CD4-positive, CD25-positive, alpha-beta regulatory T cell (primary cell): Measurements from ENCODE around the gene EMILIN2. TPM values are rescaled to one million over a fixed set of nuclear protein-coding genes. Genes with fewer than 3 reads are reported as not detected.

ENCODE experiments used
- ATAC-seq, 2 donors: fragments of 150-1000 bp; cut with Tn5 transposase; one replicate each; pipeline ENCODE4 v1.10.0; 2021; ENCODE audit warnings: low read depth in 2 of 2, moderate number of reproducible peaks in 2 of 2, moderate library complexity in 1 of 2
- DNase-seq, 3 donors: peaks; one replicate each; pipeline versions ENCODE4 v3.0.0 to v3.0.0-alpha.2; 2012 to 2022; ENCODE audit warnings: mixed read lengths in 1 of 3
- H3K27ac ChIP-seq: one replicate; pipeline ENCODE4 v1.7.0; 2013; ENCODE audit warnings: mild to moderate bottlenecking, low read length; ENCODE audit not compliant: insufficient read depth, poor library complexity, severe bottlenecking
- H3K27me3 ChIP-seq: one replicate; pipeline ENCODE4 v1.7.0; 2013; ENCODE audit warnings: low read length; ENCODE audit not compliant: control insufficient read depth, insufficient read depth
- H3K36me3 ChIP-seq: one replicate; pipeline ENCODE4 v1.7.0; 2013; ENCODE audit warnings: mild to moderate bottlenecking, low read length, moderate library complexity; ENCODE audit not compliant: control insufficient read depth, insufficient read depth
- H3K4me1 ChIP-seq: 2 replicates; pipeline ENCODE4 v1.7.0; 2013; ENCODE audit warnings: mild to moderate bottlenecking, low read length; ENCODE audit not compliant: insufficient read depth, control insufficient read depth, poor library complexity, severe bottlenecking
- H3K4me3 ChIP-seq: one replicate; pipeline ENCODE4 v1.7.0; 2013; ENCODE audit warnings: low read depth, mild to moderate bottlenecking, low read length, moderate library complexity
- H3K9me3 ChIP-seq, 2 experiments: 1 replicate in 1 of 2; 2 replicates in 1 of 2; pipeline ENCODE4 v1.7.0; 2013; ENCODE audit warnings: low read length in 2 of 2, mild to moderate bottlenecking in 1 of 2, moderate library complexity in 1 of 2; ENCODE audit not compliant: control insufficient read depth in 2 of 2
- H3K27ac Mint-ChIP-seq, 3 donors: one replicate each; pipeline ENCODE4 v1.8.0; 2020 to 2022; ENCODE audit warnings: mild to moderate bottlenecking in 3 of 3, mixed read lengths in 3 of 3, moderate library complexity in 2 of 3
- H3K27me3 Mint-ChIP-seq: one replicate; pipeline ENCODE4 v1.8.0; 2022; ENCODE audit warnings: mild to moderate bottlenecking, mixed read lengths
- H3K36me3 Mint-ChIP-seq: one replicate; pipeline ENCODE4 v1.8.0; 2020; ENCODE audit warnings: mixed read lengths
- H3K4me1 Mint-ChIP-seq, 4 donors: one replicate each; pipeline ENCODE4 v1.8.0; 2020 to 2022; ENCODE audit warnings: mixed read lengths in 4 of 4, mild to moderate bottlenecking in 1 of 4
- H3K4me3 Mint-ChIP-seq, 4 donors: one replicate each; pipeline ENCODE4 v1.8.0; 2020 to 2022; ENCODE audit warnings: mild to moderate bottlenecking in 4 of 4, mixed read lengths in 4 of 4, moderate library complexity in 3 of 4
- H3K9me3 Mint-ChIP-seq, 7 donors: one replicate each; pipeline ENCODE4 v1.8.0; 2020 to 2022; ENCODE audit warnings: mixed read lengths in 7 of 7, mild to moderate bottlenecking in 3 of 7, moderate library complexity in 2 of 7
- polyA plus RNA-seq, 4 donors: library from polyadenylated mRNA; unstranded; fragments of 300-500 nt; fragmentation: Illumina TruSeq; gene quantifications; one replicate each; pipeline ENCODE4 v1.2.3, GENCODE V29; 2021
- total RNA-seq: library from RNA; stranded (reverse); gene quantifications from one replicate; pipeline ENCODE4 v1.2.3, GENCODE V29; 2022

Gene EMILIN2
- total and polyA plus RNA-seq, 5 donors from 2014 or later = 1.7 to 4.6 (median 2.1) TPM

DNA sequence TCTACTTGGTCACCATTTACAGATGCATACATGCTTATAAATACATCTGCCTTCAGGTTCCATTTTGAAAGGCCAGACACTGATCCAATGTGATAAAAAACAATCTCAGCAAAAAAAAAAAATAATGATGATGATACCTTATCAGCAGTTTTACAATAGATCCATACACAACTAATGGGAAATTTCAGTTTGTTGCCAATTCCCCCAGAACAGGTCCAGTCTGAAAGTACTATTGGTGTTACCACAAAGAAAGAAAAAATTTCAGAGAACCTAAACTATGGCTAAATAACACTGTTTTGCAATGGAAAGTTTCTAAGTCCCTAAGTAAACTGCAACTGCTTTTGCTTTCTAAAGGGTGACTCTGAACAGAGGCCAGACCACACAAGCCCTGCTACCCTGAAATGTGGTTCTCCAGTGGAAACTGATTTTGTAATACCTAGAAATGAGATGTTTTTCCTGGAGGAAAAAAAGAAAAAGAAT, 112.1 kb downstream of the EMILIN2 start:
- Mint-ChIP-seq H3K27me3 (peaks cover 5% of the 10 kb centered on the region), H3K4me1 (peaks cover 39 to 97% (median 75%) of the 10 kb centered on the region in 4 donors), H3K4me3 (peak overlapping the region; percentile 52 to 91 (median 81)), H3K36me3 (peaks cover 29% of the 10 kb centered on the region), H3K9me3 (no peaks in the 10 kb centered on the region), H3K27ac (peak overlapping the region; percentile 95 to 99 (median 98))
- ATAC-seq (no peak), DNase-seq (peak in 1 of 3 donors; percentile 81)
- Histone ChIP-seq H3K4me3 (peak overlapping the region; percentile 68), H3K9me3 (no peaks in the 10 kb centered on the region), H3K27ac (peak overlapping the region; percentile 96), H3K36me3 (peaks cover 16% of the 10 kb centered on the region), H3K4me1 (peaks cover 82% of the 10 kb centered on the region), H3K27me3 (no peaks in the 10 kb centered on the region)

DNA sequence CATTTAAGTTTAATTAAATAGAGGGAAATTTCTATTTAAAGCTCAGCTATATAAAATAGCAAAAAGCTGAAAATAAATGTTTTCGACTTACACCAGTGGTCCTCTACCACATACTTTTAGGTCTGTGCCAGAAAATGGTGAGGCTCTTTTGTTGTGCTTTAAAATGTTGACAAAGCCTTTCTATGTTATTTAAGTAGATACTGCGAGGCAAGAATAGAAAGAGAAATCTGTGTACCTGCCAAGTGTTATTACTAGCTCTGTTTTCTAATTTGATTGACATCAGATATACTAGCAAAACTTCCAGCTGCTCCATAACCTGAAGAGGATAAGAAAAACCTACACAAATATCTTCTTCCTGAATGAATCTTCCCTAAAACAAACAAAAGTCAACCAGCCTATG, 112.5 kb downstream of the EMILIN2 start:
- Mint-ChIP-seq H3K36me3 (peaks cover 26% of the 10 kb centered on the region), H3K9me3 (no peaks in the 10 kb centered on the region), H3K4me1 (peaks cover 40 to 96% (median 76%) of the 10 kb centered on the region in 4 donors), H3K27ac (peak overlapping the region; percentile 95 to 99 (median 98)), H3K27me3 (peaks cover 5% of the 10 kb centered on the region), H3K4me3 (peak overlapping the region; percentile 78 to 91 (median 86))
- H3K4me1 ChIP-seq = peaks cover 87% of the 10 kb centered on the region
- no peaks in the 10 kb centered on the region for H3K9me3 ChIP-seq
- peaks cover 11% of the 10 kb centered on the region for H3K36me3 ChIP-seq
- H3K27me3 ChIP-seq = no peaks in the 10 kb centered on the region
- DNase-seq (no peak), ATAC-seq (no peak)
- H3K4me3 ChIP-seq = peak overlapping the region; percentile 68
- H3K27ac ChIP-seq = peak overlapping the region; percentile 96

DNA sequence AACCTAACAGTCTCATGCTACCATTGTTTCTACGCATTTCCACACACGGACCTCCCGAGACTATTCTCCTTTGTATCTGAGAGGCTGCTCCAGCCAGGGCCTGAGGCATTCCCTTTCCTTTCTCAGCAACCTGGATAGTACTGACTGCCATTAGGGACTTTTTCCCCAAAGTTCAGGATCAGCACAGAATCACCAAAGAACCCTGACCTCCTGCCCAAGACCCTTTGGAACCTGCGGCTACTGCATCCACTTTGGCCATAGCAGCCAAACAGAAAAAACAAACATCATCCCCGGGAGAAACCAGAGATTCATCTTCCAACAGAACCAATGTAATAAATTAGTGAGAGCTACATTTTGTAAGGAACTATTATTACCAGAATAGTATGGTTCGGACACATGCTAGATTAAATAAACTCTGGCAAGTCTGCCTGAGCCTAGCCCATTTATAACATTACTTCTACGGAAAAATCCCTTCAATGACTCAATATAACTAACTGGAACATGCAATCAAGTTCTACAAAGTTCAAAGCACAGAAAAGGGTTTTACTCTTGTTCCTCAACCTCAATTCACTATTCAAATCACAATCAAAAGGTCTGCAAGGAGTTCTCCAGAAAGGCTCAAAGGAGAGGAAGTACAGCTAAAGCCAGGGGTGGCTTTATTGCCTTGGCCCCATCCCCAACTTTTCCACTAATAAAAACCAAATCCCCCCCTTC, 114.3 kb downstream of the EMILIN2 start:
- peaks cover 93% of the 10 kb centered on the region for H3K4me1 ChIP-seq
- no peaks in the 10 kb centered on the region for H3K36me3 ChIP-seq
- Mint-ChIP-seq H3K4me3 (peak overlapping the region; percentile 78 to 91 (median 86)), H3K27me3 (peaks cover 5% of the 10 kb centered on the region), H3K27ac (peak overlapping the region; percentile 95 to 99 (median 98)), H3K9me3 (no peaks in the 10 kb centered on the region), H3K36me3 (peaks cover 16% of the 10 kb centered on the region), H3K4me1 (peaks cover 37 to 97% (median 74%) of the 10 kb centered on the region in 4 donors)
- no peaks in the 10 kb centered on the region for H3K27me3 ChIP-seq
- DNase-seq = no peak
- no peaks in the 10 kb centered on the region for H3K9me3 ChIP-seq
- no peak for ATAC-seq
- H3K27ac ChIP-seq = peak overlapping the region; percentile 96
- H3K4me3 ChIP-seq = peak overlapping the region; percentile 68

- Mint-ChIP-seq H3K27ac (peak overlapping the region; percentile 95 to 99 (median 98)), H3K9me3 (no peaks in the 10 kb centered on the region), H3K4me1 (peaks cover 30 to 97% (median 74%) of the 10 kb centered on the region in 4 donors), H3K4me3 (peak overlapping the region; percentile 78 to 91 (median 86)), H3K36me3 (peaks cover 16% of the 10 kb centered on the region), H3K27me3 (peaks cover 5% of the 10 kb centered on the region)
- H3K4me3 ChIP-seq = peak overlapping the region; percentile 68
- ATAC-seq = no peak
- peak in 1 of 3 donors; percentile 48 for DNase-seq
- peaks cover 93% of the 10 kb centered on the region for H3K4me1 ChIP-seq
- H3K27me3 ChIP-seq = no peaks in the 10 kb centered on the region
- H3K9me3 ChIP-seq = no peaks in the 10 kb centered on the region
- H3K27ac ChIP-seq = peak overlapping the region; percentile 96
- peaks cover 2% of the 10 kb centered on the region for H3K36me3 ChIP-seq
These were observed 115.0 kb downstream of the EMILIN2 start for GRCh38 chr18:2961821-2962220.

DNA sequence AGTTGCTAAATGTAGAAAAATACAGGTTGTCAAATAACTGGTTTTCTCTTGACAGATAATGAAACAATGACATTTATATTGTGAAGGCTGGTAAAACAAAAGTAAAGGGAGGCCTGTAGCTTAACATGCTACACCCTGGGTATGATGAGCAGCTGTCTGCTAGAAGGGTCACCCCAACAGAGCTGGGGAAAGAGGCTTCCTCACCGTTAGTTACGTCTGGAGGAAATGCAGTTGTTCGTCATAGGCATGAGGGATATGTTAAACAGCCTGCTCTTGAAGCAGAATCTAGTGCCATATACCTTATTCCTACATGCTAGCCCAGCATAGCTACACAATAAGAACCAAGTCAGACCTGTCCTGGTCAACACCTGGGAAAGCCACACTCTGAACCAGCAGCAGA, 116.2 kb downstream of the EMILIN2 start:
- peak overlapping the region; percentile 95 to 99 (median 99) for H3K27ac Mint-ChIP-seq
- Histone ChIP-seq H3K27ac (peak overlapping the region; percentile 96), H3K27me3 (no peaks in the 10 kb centered on the region), H3K36me3 (peaks cover 2% of the 10 kb centered on the region), H3K4me3 (peak overlapping the region; percentile 68), H3K4me1 (peaks cover 95% of the 10 kb centered on the region), H3K9me3 (no peaks in the 10 kb centered on the region)
- H3K4me3 Mint-ChIP-seq = peak overlapping the region; percentile 73 to 94 (median 86)
- H3K36me3 Mint-ChIP-seq = peaks cover 12% of the 10 kb centered on the region
- peaks cover 24 to 98% (median 72%) of the 10 kb centered on the region in 4 donors for H3K4me1 Mint-ChIP-seq
- H3K9me3 Mint-ChIP-seq = no peaks in the 10 kb centered on the region
- no peaks in the 10 kb centered on the region for H3K27me3 Mint-ChIP-seq
- DNase-seq (peak; percentile 45 to 79 (median 78)), ATAC-seq (peak; percentile 71)

- Histone ChIP-seq H3K27ac (peak overlapping the region; percentile 96), H3K9me3 (no peaks in the 10 kb centered on the region), H3K36me3 (peaks cover 2% of the 10 kb centered on the region), H3K27me3 (no peaks in the 10 kb centered on the region), H3K4me3 (peak overlapping the region; percentile 67), H3K4me1 (peaks cover 95% of the 10 kb centered on the region)
- peaks cover 9% of the 10 kb centered on the region for H3K36me3 Mint-ChIP-seq
- no peaks in the 10 kb centered on the region for H3K9me3 Mint-ChIP-seq
- peak overlapping the region; percentile 95 to 98 (median 95) for H3K27ac Mint-ChIP-seq
- no peaks in the 10 kb centered on the region for H3K27me3 Mint-ChIP-seq
- H3K4me1 Mint-ChIP-seq = peaks cover 35 to 98% (median 74%) of the 10 kb centered on the region in 4 donors
- DNase-seq (peak in 1 of 3 donors; percentile 65), ATAC-seq (no peak)
- H3K4me3 Mint-ChIP-seq = peak overlapping the region; percentile 49 to 90 (median 78)
These were observed 117.7 kb downstream of the EMILIN2 start for GRCh38 chr18:2964361-2965010.
